K562 (cell line): ENCODE results near the gene TAF5L. TPM values are rescaled to one million over a fixed set of nuclear protein-coding genes. Genes with fewer than 3 reads are reported as not detected.
A peak's percentile ranks its signal among the peaks of the same experiment; 100 is the strongest.

ENCODE experiments used
- CBFB ChIP-seq: sonication (generic); formaldehyde crosslinking; IDR thresholded peaks from 2 replicates; pipeline ENCODE4 v1.4.0; 2020; ENCODE audit warnings: mild to moderate bottlenecking, missing genetic modification reagents
- HMBOX1 ChIP-seq: sonication (generic); IDR thresholded peaks from 2 replicates; pipeline ENCODE4 v1.6.1; 2016
- HOMEZ ChIP-seq: fragments of 250-450 bp; sonication (Bioruptor Pico); IDR thresholded peaks from 2 replicates; pipeline ENCODE4 v1.4.0; 2020; ENCODE audit warnings: mild to moderate bottlenecking, moderate library complexity
- NCOA6 ChIP-seq: fragments of 450-650 bp; IDR thresholded peaks from 2 replicates; pipeline ENCODE4 v1.6.1; 2017; ENCODE audit warnings: mild to moderate bottlenecking
- NR4A1 ChIP-seq, 2 experiments: fragments of 250-450 bp in 1 of 2; fragments of 450-650 bp in 1 of 2; sonication (Bioruptor Pico) in 1 of 2; IDR thresholded peaks; 2 replicates each; pipeline versions ENCODE4 v1.4.0 to v1.6.1; 2016 to 2020; ENCODE audit warnings: mild to moderate bottlenecking in 2 of 2, missing compliant biosample characterization in 1 of 2, missing genetic modification characterization in 1 of 2, moderate library complexity in 1 of 2
- POLR2H ChIP-seq: IDR thresholded peaks from 2 replicates; pipeline ENCODE4 v1.6.1; 2016; ENCODE audit warnings: missing genetic modification characterization, low read depth, mild to moderate bottlenecking, control low read depth, missing compliant biosample characterization, moderate library complexity
- PTBP1 ChIP-seq: fragments of 200-400 bp; formaldehyde crosslinking; IDR thresholded peaks from 2 replicates; pipeline ENCODE4 v1.6.1; 2017; ENCODE audit warnings: low read depth, low read length
- SMC3 ChIP-seq: conservative IDR thresholded peaks from 2 replicates; pipeline ENCODE4 v1.6.1; 2011; ENCODE audit warnings: low read depth, low read length, improper control_type of control experiment; ENCODE audit not compliant: insufficient read depth
- SP2 ChIP-seq: IDR thresholded peaks from 2 replicates; pipeline ENCODE4 v1.6.1; 2011; ENCODE audit warnings: mild to moderate bottlenecking, low read depth, low read length, moderate library complexity; ENCODE audit not compliant: poor library complexity, severe bottlenecking; ENCODE audit errors: extremely low read depth
- TAF1 ChIP-seq: IDR thresholded peaks from 2 replicates; pipeline ENCODE4 v1.6.1; 2011; ENCODE audit warnings: mild to moderate bottlenecking, low read length, moderate library complexity; ENCODE audit not compliant: insufficient read depth, control insufficient read depth, severe bottlenecking; ENCODE audit errors: extremely low read depth
- USF2 ChIP-seq: sonication (generic); formaldehyde crosslinking; IDR thresholded peaks from 2 replicates; pipeline ENCODE4 v1.5.0; 2020; ENCODE audit warnings: missing genetic modification reagents
- ZNF318 ChIP-seq, 2 experiments: fragments of 450-650 bp; IDR thresholded peaks; 2 replicates each; pipeline ENCODE4 v1.6.1; 2016; ENCODE audit warnings: mild to moderate bottlenecking in 2 of 2, borderline replicate concordance in 1 of 2, low read depth in 1 of 2, moderate library complexity in 1 of 2
- ZNF431 ChIP-seq: sonication (generic); formaldehyde crosslinking; IDR thresholded peaks from 2 replicates; pipeline ENCODE4 v1.8.0; 2022; ENCODE audit warnings: mild to moderate bottlenecking, missing genetic modification reagents
- polyA plus RNA-seq, 8 experiments: library from polyadenylated mRNA; depleted of rRNA in 4 of 8; stranded (reverse) in 5 of 8; unstranded in 3 of 8; fragments of >200 nt; fragmentation: Nextera tagmentation in 2 of 8; fragmentation: Illumina TruSeq in 1 of 8; extraction: Ambion mirVana in 2 of 8; extraction: Trizol in 1 of 8; gene quantifications; 2 replicates each; pipeline versions ENCODE4 v1.2.1 to v1.2.3, GENCODE V29; 2011 to 2014; ENCODE audit warnings: inconsistent platforms in 1 of 8, missing spikeins in 1 of 8
- total RNA-seq, 7 experiments: library from RNA; depleted of rRNA in 6 of 7; stranded (reverse); fragments of >200 nt in 6 of 7; fragmentation: Illumina TruSeq in 2 of 7; extraction: Trizol in 2 of 7; gene quantifications; 2 replicates each; pipeline versions ENCODE4 v1.2.1 to v1.2.3, GENCODE V29; 2011 to 2021; ENCODE audit warnings: low replicate concordance in 1 of 7

Gene TAF5L
- total and polyA plus RNA-seq, 9 of the 15 experiments (the other 6 are each of a cell fraction or from before 2014, with no cell fraction given), result 2.2 to 34.2 (median 23.3) TPM

GRCh38 chr1:229625915-229626831 is at the start of gene TAF5L, which contains the start of gene URB2 (continued):
- TF ChIP-seq CBFB (CRISPR knock-in tag) (peak; percentile 80; the same call in 1 of the 2 replicates), POLR2H (tag) (peak; percentile 60; the same call in 1 of the 2 replicates), ZNF318 (IDR thresholded peaks at IDR 0.05; ENCODE audit: borderline replicate concordance in 1 of 2, low read depth in 1 of 2) (no peak), NCOA6 (peak; percentile 71), HOMEZ (CRISPR knock-in tag) (peak; percentile 43; the same call in 1 of the 2 replicates), TAF1 (peak; percentile 85), PTBP1 (no peak), HMBOX1 (no peak), ZNF431 (CRISPR knock-in tag) (peak; percentile 30; the same call in 1 of the 2 replicates), USF2 (CRISPR knock-in tag) (peak; percentile 65; the same call in 1 of the 2 replicates), SMC3 (no peak), SP2 (peak; percentile 25), NR4A1 (CRISPR knock-in tag; IDR thresholded peaks at IDR 0.05) (0 out of 2 replicates have a peak, but pooled peaks have one; percentile 18), NR4A1 (tag; IDR thresholded peaks at IDR 0.05) (no peak; the same call in 1 of the 2 replicates)
